NCI-H128 (cell line): ENCODE results near the gene LGI2.
"Not testable (repeated sequence)": the region's sequence is repeated elsewhere in the genome, so short reads cannot be mapped to it uniquely, and the experiment has no call there.

Source experiments
- DNase-seq: peaks from one replicate; lab custom pipeline; 2025; ENCODE audit not compliant: unreplicated experiment; lab: John Stamatoyannopoulos, UW

The LGI2 gene

DNA sequence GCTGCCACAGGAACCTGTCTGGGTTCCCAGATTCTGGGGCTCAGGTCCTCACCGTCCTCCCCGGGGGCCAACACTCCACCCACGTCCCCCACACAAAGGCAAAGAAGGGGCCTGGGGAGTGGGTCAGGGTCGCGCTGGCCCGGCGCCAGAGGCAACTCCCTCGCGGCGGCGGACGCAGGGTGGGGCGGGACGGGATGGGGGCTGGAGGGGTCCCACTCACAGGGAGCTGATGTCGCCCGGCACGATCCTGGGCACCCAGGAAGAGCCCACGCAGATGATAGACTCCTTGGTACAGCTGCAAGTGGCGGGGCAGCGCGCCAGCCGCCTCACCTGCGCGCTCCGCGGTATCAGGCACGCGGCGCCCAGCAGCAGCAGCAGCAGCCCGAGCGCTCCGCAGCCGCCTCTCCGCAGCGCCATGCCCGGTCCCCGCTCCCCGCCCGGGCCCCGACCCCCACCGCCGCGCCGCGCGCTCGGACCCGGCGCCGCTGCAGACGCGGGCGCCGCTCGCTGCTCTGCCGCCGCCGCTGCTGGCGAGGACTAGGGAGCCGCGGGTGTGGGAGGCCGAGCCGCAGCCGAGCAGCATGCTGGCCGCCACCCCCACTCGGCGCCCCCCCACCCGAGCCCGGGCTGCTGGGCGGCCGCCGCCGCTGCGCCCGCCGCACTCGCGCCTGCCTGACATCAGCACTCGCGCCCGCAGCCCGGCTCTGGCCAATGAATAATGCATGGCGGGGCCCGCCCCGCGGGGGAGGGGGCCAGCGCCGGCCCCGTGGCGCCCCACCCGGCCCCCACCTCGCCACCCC lies at the start of gene LGI2:
Gene LGI2 (minus strand): TSS at position 670 of the 800 bp plus-strand sequence. CDS start 253 bp downstream, at position 417.
- DNase-seq: no peak

- DNase-seq: no peak
Measured at GRCh38 chr4:25078523-25078922, 47.8 kb upstream of the LGI2 start.

DNA sequence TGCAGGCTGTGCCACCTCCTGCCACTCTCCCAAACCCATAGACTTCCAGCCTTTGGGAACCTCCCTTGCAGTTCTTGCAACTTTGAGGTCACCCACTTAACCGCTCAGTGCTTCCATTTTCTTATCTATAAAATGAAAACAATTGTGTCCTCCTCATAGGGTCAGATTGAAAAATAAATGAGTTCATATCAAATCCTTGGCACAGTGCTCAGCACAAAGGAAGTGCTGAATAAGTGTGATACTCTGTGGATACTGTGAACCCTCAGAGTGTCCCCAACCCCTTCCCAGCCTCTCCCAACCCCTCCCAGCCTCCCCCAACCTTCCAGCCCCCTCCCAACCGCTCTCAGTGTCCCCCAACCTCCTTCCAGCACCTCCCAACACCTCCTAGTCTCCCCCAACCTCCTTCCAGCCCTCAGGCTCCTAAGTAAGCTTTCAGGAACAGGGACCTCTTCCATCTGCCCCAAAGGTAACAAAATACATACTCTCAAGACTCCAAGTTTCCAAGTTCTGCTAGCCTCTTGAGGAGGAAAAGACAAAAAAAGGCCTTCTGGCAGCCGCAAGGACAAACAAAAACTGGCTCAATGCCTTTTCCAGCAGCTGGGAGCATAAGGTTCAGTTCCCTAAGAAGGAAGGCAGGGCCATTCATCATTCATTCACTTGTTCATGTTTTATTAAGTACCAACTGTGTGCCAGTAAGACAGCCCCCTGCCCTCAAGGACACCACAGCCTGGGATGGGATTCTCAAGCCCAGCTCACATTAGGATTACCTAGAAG lies 46.1 kb upstream of the LGI2 start:
- DNase-seq: no peak

- DNase-seq: no peak
Measured at GRCh38 chr4:25075851-25076250, 45.1 kb upstream of the LGI2 start.

GRCh38 chr4:25075129-25075528 lies 44.4 kb upstream of the LGI2 start:
- no peak for DNase-seq

DNA sequence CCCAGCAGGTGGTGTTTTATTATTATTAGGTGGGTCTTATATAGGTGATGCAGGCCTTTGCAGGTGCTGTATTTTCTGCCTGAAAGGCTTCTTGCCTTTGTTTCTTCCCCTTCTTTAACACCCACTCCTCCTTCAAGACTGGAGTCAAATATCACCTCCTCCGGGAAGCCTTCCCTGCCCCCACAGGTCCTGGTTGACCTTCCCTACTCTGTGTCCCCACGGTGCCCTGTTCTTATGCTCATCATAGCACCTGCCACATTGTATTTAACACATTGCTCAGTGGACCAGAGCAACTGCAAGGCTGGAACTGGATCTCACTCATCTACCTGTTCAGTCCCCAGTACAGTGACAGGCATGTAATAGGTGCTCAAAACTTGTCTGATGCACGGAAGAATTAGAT lies 39.8 kb upstream of the LGI2 start:
- DNase-seq: no peak

- DNase-seq: no peak
Measured at GRCh38 chr4:25069014-25069413, 38.3 kb upstream of the LGI2 start.

DNA sequence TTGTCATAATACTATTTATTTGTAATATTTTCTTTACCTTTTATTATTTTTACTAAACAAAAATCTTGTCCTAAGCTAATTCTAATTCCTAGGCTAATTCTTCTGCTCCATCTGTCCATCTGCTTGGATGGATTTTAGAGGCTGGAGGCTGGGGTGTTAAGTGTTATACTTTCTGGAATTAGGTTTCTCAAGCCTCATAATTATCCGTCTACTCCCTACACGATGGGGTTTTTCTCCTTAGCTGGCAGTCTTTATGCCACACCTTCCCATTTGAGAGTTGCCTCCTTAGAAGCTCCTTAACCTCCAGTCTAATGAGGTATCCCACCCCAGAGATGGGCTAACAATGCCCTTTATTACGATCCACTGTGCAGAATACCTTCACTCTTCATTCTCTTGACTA lies 37.6 kb upstream of the LGI2 start:
- DNase-seq: no peak

DNA sequence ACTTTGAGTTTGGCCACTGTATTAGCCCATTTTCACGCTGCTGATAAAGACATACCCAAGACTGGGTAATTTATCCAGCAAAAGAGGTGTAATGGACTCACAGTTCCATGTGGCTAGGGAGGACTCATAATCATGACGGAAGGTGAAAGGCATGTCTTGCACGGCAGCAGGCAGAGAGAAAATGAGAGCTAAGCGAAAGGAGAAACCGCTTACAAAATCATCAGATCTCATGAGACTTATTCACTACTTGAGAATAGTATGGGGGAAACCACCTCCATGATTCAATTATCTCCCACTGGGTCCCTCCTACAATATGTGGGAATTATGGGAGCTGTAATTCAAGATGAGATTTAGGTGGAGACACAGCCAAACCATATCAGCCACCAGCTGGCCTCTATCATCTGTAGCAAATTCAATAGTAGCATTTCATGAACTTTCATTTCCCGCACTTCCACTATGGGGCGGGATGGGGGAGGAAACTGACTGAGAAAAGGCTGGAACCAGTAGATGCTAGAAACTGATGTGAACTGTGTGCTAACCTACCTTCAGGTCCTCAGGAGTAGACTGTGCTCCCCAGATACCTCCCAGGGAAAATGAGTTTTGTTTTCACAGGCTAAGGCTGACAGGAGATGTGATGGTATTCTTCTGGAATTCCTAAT lies 35.3 kb upstream of the LGI2 start:
- no peak for DNase-seq

- DNase-seq: peak; percentile 41
Measured at GRCh38 chr4:25065431-25065858, 34.7 kb upstream of the LGI2 start.

DNA sequence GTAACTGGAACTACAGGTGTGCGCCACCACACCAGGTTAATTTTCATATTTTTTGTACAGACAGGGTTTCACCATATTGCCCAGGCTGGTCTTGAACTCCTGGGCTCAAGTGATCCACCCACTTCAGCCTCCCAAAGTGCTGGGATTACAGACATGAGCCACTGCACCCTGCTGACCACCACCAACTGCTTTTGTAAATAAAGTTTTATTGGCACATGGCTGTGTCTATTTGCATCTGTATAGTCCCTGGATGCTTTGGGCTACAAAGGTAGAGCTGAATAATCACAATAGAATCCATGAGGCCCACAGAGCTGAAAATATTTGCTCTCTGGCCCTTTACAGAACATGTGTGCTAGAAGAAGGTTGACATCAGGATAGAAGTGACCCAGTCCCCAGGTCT lies 33.7 kb upstream of the LGI2 start:
- DNase-seq: not testable (repeated sequence)

- DNase-seq: no peak
Measured at GRCh38 chr4:25063116-25063515, 32.4 kb upstream of the LGI2 start.

GRCh38 chr4:25062098-25062497 lies 31.4 kb upstream of the LGI2 start:
- DNase-seq: no peak

GRCh38 chr4:25061602-25062001 lies 30.9 kb upstream of the LGI2 start:
- no peak for DNase-seq

DNA sequence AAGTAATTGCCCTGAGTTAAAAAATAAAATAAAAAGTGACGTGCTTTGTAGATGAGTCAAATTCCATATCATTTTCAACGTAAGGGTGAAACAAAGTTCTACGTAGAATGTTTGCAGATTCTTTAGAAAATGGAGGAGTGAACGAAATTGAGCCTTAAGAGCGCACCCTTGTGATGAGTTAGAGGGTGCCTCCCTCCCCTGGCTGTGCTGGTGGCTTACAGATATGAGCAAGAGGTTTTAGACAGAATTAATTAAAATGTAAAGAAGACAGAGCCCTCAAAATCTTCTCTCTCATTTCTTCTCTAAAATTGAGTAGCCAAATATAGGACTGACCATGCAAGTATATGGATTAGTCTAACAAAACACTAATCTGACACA lies 30.2 kb upstream of the LGI2 start:
- no peak for DNase-seq

DNA sequence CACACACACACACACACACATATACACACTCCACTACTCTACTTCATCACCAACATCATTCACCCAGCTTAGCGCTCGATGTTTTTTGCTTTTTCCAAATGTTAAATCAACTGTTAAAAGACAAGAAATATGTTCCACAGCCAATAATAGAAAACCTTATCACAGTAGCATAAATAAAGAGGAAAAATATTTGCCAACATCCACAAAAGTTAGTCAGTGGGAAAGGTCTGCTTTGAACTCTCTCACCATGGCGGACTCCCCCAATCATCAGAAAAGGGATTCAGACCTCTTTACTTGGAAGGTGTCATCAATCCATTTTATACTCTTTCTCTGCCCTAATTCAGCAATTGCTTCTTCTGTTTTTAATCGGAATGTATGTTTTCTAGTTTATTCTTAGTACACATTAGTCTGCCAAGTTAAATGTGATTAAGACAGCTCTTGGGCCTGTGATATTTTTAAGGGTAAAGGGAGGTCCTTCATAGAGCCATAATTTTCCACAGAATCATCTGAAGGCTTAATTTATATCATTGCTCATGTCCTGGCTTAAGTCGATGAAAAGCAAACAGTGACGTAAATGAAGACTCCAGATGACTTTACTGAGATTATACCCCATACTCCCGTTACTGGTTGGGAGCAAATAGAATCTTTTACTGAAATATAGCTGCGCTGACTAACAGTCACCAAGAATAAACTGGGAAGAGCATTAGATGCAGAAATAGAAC lies 29.7 kb upstream of the LGI2 start:
- no peak for DNase-seq

GRCh38 chr4:25059791-25060190 lies 29.0 kb upstream of the LGI2 start:
- DNase-seq: no peak

DNA sequence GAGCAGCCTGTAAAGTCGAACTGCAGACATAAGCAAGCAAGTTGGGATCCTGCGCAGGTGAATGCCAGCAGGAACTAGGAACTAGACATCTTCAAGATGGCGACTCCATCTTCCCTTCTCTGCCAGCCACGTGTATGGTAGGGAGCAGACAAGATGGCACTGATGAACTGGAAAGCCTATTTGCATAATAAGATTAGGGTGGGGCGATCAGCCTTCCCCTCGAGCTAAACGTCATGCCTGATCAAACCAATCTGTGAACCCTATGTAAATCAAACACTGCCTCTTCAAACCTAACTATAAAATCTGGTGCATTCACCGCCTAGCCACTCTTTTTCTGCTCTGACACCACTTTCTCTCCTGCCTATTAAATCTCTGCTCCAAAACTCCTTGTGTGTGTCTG lies 28.1 kb upstream of the LGI2 start:
- no peak for DNase-seq

GRCh38 chr4:25057299-25057698 lies 26.6 kb upstream of the LGI2 start:
- DNase-seq: no peak

GRCh38 chr4:25052037-25052436 lies 21.3 kb upstream of the LGI2 start:
- not testable (repeated sequence) for DNase-seq

DNA sequence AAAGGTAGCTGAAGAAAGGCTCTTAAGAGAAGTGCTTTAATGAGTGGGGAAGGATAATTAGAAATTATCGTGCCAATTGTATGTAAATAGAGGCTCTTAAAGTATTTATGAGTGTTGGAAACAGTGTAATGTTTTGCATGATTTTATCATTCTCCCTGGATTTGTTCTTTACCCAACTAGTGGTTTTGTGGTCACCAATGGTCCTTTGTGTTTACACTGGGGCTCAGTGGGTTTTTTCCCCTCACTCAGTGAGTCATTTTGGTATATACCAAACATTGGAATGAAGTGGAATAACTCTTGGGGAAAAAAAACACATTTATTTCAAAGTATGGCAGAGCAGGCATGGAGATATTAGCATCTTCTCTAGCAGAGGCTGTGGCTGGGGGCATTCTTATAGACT lies 20.8 kb upstream of the LGI2 start:
- no peak for DNase-seq
